ES-I3 (cell line): ENCODE results near the gene AKAP7.
A peak's percentile ranks its signal among the peaks of the same experiment; 100 is the strongest.

ENCODE experiments used
- H3K36me3 ChIP-seq: 2 replicates; pipeline ENCODE4 v1.6.1; 2013; ENCODE audit warnings: mild to moderate bottlenecking, low read length, control low read depth, moderate library complexity; ENCODE audit not compliant: insufficient read depth
- H3K4me1 ChIP-seq: 2 replicates; pipeline ENCODE4 v1.6.1; 2013; ENCODE audit warnings: mild to moderate bottlenecking, control low read depth, low read length; ENCODE audit not compliant: insufficient read depth
- H3K9ac ChIP-seq: 2 replicates; pipeline ENCODE4 v1.6.1; 2013; ENCODE audit warnings: low read depth, mild to moderate bottlenecking, low read length, moderate library complexity
- H3K9me3 ChIP-seq: 2 replicates; pipeline ENCODE4 v1.6.1; 2013; ENCODE audit warnings: mild to moderate bottlenecking, low read length, moderate library complexity; ENCODE audit not compliant: control insufficient read depth, insufficient read depth

AKAP7 gene

DNA sequence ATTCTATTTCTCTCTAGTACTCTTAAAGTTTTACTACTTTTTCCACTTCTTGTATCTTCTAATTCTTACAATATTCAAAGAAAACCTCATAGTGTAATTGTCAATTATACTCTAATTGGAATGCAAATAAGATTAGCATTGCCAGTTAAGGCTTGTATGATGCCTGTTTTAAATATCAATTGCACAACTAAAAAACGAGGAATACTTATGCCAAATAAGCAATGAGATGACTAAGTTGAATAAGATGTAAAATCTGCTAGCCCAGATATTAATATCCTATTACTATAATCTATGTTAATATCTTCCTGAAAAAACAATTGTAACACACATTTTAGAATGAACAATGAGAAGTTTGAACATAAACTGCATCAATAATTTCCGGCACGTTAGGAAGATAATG is 13.3 kb upstream of the AKAP7 start:
- Histone ChIP-seq H3K9me3 (no peaks in the 10 kb centered on the region), H3K9ac (no peak overlapping the region), H3K4me1 (no peaks in the 10 kb centered on the region), H3K36me3 (no peaks in the 10 kb centered on the region; the same call in 1 of the 2 replicates)

DNA sequence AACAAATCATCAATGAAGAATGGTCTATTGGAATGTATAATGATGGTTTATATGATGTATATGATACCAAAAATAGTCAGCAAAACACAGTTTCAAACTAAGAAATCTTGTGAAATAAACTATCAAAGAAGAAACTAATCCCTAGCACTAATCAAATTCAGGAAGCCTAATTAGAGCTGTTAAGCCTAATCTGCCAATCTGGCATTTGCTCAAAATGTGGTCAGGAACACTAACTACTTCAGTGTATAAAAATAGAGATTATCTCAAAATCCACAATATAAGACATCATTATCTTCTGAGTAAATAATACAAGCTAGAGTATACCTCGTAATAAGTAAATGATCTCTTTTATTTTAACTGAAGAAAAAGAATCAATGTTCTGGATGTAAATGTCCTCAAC is 12.8 kb upstream of the AKAP7 start:
- Histone ChIP-seq H3K4me1 (no peaks in the 10 kb centered on the region), H3K9ac (no peak overlapping the region), H3K9me3 (no peaks in the 10 kb centered on the region), H3K36me3 (no peaks in the 10 kb centered on the region; the same call in 1 of the 2 replicates)

DNA sequence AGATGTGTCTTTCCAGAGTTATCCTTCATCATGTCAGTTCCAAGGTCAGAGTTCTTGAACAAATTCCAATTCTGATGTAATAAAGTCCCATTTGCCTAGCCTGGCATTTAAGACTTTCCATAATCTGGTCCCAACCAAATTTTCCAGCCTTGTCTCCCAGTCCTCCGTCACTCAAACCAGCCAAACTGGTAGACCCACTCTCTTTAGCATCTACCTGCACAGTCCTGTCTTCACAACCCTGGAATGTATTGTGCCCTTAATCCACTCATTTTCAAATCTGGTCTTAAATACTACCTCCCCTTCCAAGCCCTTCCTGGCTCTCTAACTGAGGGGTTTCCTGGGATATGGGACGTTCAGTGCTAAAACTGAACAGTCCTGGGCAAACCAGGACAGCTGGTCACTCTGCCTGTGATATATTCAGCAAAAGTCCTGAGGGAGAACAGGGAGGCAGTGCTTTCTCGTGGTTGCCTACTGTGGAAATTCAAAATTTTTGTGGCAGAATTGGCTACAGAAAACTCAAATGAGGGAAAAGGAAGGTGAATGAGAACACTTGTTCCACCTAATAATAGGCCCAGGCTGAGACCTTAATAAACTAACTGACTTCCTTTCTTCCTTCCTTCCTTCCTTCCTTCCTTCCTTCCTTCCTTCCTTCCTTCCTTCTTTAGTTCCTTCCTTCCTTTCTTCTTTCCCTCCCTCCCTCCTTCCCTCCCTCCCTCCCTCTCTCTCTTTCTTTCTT is 10.8 kb upstream of the AKAP7 start:
- no peaks in the 10 kb centered on the region for H3K4me1 ChIP-seq
- H3K9ac ChIP-seq = no peak overlapping the region
- no peaks in the 10 kb centered on the region; the same call in 1 of the 2 replicates for H3K36me3 ChIP-seq
- H3K9me3 ChIP-seq = no peaks in the 10 kb centered on the region

DNA sequence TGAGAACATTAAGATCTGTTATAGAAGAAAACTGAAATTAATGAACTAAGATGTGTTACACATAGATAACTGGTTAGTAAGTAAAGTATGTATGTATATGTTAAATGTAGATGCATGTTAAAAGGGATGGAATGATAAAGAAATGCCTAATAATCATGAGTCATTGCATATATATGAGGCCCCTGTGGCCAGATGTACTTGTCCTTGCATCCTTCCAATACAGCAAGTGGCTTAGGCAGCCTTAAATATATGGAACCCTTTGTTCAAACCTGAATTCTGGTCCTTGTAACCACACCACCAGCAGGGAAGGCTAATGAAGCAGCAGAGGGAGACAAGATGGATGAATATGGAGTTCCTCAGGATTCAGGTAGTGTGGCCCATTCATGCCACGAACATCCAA is 9.8 kb upstream of the AKAP7 start:
- Histone ChIP-seq H3K9ac (no peak overlapping the region), H3K4me1 (no peaks in the 10 kb centered on the region), H3K36me3 (no peaks in the 10 kb centered on the region; the same call in 1 of the 2 replicates), H3K9me3 (no peaks in the 10 kb centered on the region)

DNA sequence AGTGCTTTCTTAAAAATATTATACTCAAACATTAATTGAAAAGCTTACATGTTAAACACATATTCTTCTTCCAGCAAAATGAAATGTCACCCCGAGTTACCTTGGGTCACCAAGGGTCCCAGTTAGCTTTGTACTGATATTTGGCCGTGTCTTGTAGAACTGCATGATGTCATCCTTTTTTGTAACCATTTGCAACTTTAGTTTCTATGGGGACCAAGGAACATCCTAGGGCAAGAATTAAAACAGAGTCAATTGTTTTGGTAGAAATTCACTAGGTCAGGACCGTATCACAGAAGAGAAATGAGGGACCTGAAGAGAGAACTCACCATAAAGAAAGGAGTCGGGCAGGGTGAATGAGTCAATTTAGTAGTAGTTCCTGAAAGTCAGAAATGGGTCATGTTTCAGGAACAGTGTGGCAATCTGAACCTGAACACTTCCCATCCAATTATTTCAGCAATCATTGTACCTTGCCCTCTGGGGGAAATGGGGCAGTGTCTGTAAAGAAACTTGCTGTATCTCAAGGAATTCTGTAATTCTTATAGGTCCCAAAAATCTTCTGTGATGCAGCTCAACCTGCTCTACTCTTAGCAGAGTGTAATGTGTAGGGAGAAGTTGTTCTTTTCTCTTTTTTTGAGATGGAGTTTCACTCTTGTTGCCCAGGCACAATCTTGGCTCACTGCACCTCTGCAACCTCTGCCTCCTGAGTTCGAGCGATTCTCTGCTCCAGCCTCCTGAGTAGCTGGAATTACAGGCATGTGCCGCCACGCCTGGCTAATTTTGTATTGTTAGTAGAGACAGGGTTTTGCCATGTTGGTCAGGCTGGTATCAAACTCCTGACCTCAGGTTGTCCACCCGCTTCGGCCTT is 5.3 kb upstream of the AKAP7 start:
- Histone ChIP-seq H3K36me3 (no peaks in the 10 kb centered on the region), H3K4me1 (no peaks in the 10 kb centered on the region), H3K9ac (no peak overlapping the region), H3K9me3 (no peaks in the 10 kb centered on the region)

GRCh38 chr6:131130554-131130940 is 4.7 kb upstream of the AKAP7 start:
- Histone ChIP-seq H3K36me3 (no peaks in the 10 kb centered on the region), H3K9me3 (no peaks in the 10 kb centered on the region), H3K4me1 (no peaks in the 10 kb centered on the region), H3K9ac (no peak overlapping the region)

- Histone ChIP-seq H3K9ac (no peak overlapping the region), H3K4me1 (no peaks in the 10 kb centered on the region), H3K36me3 (no peaks in the 10 kb centered on the region), H3K9me3 (no peaks in the 10 kb centered on the region)
Observed at GRCh38 chr6:131132360-131132759, 2.9 kb upstream of the AKAP7 start.

DNA sequence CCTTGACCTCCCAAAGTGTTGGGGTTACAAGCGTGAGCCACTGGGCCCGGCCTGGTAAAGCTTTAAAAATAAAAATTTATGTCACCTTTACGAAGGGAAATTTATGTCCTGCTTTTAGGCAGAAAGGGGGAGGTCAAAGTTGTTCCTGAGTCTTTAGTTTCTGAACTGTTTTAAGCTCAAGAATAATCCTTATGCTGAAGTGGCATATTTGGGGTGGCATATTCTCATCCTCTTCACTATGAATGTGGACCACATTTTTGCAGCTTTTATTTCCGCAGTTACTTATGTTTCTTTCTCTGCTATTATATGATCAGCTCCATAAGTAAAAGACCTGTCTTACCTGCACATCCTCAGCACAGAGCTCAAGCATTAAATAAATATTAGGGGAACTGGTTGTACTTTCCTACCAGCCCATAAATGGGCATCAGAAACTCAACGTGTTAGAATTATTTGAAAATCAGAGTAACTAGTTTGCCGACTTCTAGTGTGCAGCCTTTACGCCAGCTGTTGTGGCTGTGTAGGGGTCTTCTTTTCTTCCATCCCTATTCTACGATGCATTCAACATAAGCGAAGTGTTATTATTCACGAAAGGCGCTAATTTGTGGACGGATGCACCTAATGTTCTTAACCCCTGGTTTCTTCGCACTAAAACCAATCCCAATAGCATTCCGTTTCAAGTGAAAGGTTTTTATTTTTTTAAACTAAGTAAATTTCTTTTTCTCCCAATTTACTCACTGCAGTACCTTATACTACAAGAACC is 867 bp upstream of the AKAP7 start:
- Histone ChIP-seq H3K9me3 (no peaks in the 10 kb centered on the region), H3K36me3 (no peaks in the 10 kb centered on the region), H3K9ac (peak overlapping the region; percentile 64), H3K4me1 (no peaks in the 10 kb centered on the region)

DNA sequence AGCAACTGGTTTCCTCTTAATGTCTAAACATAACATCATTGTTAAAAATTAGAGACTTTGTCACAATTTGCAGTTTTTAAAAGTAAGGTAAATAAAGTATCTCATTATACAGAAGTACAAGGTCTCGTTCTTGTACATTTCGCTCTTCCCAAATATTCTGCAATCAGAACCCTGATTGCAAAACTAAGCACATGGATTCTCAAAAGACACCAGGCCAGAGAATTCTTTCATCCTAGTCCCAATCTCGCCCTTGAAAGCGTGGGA is 355 bp upstream of the AKAP7 start:
- no peaks in the 10 kb centered on the region for H3K36me3 ChIP-seq
- H3K4me1 ChIP-seq = no peaks in the 10 kb centered on the region
- H3K9ac ChIP-seq = peak overlapping the region; percentile 64
- no peaks in the 10 kb centered on the region for H3K9me3 ChIP-seq

DNA sequence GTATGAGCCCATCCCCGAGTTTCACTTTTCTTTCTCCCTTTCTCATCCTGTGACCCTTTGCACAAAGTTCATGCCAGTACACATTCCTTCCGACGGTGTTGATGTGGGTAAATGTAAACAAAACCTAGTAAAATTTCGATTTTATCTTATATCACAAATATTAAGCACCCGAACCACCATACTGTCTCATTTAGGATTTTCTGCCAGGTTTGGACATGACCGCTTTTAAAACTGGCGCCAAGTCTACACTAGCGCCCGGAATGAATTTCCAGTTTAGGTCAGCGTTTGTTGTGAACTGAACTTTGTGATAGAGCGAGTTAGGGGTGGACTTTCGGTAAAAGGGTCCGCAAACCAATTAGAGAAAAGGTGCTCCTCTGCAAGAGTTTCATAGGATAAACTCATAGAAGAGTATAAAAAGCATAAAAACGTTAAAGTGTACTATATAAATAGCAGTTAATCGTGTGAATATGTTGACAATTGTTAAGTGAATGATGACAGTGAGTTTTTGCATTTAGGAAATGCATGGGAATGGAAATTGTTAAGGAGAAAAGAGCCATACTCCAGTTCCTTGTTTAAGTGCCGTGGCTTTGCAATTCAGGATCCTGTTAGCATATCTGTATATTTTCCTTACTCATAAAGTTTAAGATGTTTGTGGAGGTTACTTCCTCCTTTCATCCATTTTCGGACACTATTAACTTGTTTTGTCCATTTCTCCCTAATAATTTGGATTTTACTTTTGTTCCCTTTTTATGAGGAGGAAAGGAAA is 937 bp downstream of the AKAP7 start:
- peak overlapping the region; percentile 64 for H3K9ac ChIP-seq

DNA sequence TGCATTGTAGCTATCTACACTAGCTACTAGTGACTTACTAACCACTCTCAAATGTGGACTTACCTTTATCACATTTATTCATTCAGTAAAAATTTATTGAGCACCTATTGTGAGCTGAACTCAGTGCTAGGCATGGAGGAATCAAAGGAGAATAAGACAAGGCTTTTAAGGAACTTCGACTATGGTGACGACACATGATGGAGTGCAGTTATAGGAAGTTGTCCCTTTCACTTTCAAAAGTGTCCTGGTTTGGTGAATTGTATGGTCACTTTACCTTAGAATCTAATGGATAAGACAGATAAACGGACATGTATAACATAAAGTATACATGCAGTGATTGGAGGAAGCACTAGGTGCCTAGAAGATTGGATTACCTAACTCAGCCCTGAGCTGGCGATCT is 4.3 kb downstream of the AKAP7 start:
- Histone ChIP-seq H3K9ac (no peak overlapping the region), H3K36me3 (no peaks in the 10 kb centered on the region), H3K9me3 (peaks cover 7% of the 10 kb centered on the region; the same call in 1 of the 2 replicates), H3K4me1 (no peaks in the 10 kb centered on the region)

More for the DNA sequence above, 937 bp downstream of the AKAP7 start:
- no peaks in the 10 kb centered on the region for H3K4me1 ChIP-seq
- no peaks in the 10 kb centered on the region for H3K36me3 ChIP-seq
- H3K9me3 ChIP-seq = no peaks in the 10 kb centered on the region

DNA sequence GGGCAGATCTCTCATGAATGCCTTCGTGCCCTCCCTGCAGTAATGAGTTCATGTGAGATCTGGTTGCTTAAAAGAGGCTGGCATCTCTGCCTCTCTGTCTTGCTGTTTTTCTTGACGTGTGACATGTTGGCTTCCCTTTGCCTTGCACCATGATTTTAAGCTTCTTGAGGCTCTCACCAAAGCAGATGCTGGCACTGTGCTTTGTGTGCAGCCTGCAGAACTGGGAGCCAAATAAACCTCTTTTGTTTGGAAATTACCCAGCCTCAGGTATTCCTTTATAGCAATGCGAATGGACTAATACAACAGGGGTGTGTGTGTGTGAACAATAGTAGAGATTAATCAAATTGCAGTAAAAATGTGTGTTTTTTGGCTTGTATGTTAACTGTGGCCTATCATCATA is 8.1 kb downstream of the AKAP7 start:
- H3K36me3 ChIP-seq = no peaks in the 10 kb centered on the region
- H3K9ac ChIP-seq = no peak overlapping the region
- H3K4me1 ChIP-seq = no peaks in the 10 kb centered on the region

GRCh38 chr6:131146865-131147264 is 11.6 kb downstream of the AKAP7 start:
- Histone ChIP-seq H3K9me3 (peaks cover 7% of the 10 kb centered on the region; the same call in 1 of the 2 replicates), H3K9ac (no peak overlapping the region), H3K36me3 (no peaks in the 10 kb centered on the region), H3K4me1 (no peaks in the 10 kb centered on the region)

More for the DNA sequence above, 8.1 kb downstream of the AKAP7 start:
- H3K9me3 ChIP-seq = peaks cover 7% of the 10 kb centered on the region; the same call in 1 of the 2 replicates

DNA sequence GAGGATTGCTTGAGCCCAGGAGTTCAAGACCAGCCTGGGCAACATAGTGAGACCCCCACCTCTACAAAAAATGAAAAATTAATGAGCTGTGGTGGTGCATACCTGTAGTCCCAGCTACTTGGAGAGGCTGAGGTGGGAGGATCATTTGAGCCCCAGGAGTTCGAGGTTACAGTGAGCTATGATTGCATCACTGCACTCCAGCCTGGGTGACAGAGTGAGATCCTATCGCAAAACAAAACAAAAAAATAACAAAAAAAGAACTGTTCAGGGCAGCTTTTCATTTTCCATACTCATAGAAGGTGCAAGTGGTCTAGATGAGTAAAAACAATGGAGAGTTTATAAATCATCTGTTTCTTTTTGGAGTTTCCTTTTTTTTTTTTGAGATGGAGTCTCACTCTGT is 21.1 kb downstream of the AKAP7 start:
- H3K36me3 ChIP-seq = no peaks in the 10 kb centered on the region
- no peak overlapping the region for H3K9ac ChIP-seq
- H3K4me1 ChIP-seq = peaks cover 12% of the 10 kb centered on the region; the same call in 1 of the 2 replicates
- 0 out of 2 replicates have a peak, but pooled peaks cover 2% of the 10 kb centered on the region for H3K9me3 ChIP-seq
